H1 (cell line): ENCODE measurements around the gene ZC3H6. TPM values are rescaled to one million over a fixed set of nuclear protein-coding genes. Genes with fewer than 3 reads are reported as not detected.

ENCODE experiments used
- CTCF ChIA-PET: fragments of 300-600 bp; sonication (Branson Sonifier 250); formaldehyde crosslinking; loops from one replicate; lab custom pipeline; 2021; ENCODE audit not compliant: partially characterized antibody; lab: Charles Lee
- POLR2A ChIA-PET: fragments of 300-600 bp; sonication (Branson Sonifier 250); formaldehyde crosslinking; loops from one replicate; lab custom pipeline; 2021; ENCODE audit warnings: inconsistent platforms; ENCODE audit not compliant: partially characterized antibody; lab: Charles Lee
- DNase-seq, 2 experiments: peaks; one replicate each; pipeline versions ENCODE4 v3.0.0 to v3.0.0-alpha.2; 2010 to 2022; ENCODE audit warnings: low spot score in 2 of 2, low read depth in 1 of 2, mixed read lengths in 1 of 2
- FAIRE-seq: peaks from 2 replicates; lab custom pipeline; 2011; peaks lifted over from hg19 to GRCh38; lab: Jason Lieb, UNC
- H2AFZ ChIP-seq: 2 replicates; pipeline ENCODE4 v1.8.1; 2012; ENCODE audit warnings: low read length, inconsistent platforms
- H2AK5ac ChIP-seq: 2 replicates; pipeline ENCODE4 v1.6.1; 2013; ENCODE audit warnings: low read depth, low read length
- H2BK120ac ChIP-seq: replicated peaks from 2 replicates; pipeline ENCODE3; 2013; ENCODE audit warnings: low read depth, low read length, inconsistent platforms
- H2BK12ac ChIP-seq: 2 replicates; pipeline ENCODE4 v1.6.1; 2013; ENCODE audit warnings: low read depth, low read length
- H2BK15ac ChIP-seq: 2 replicates; pipeline ENCODE4 v1.6.1; 2013; ENCODE audit warnings: low read length
- H2BK20ac ChIP-seq: 2 replicates; pipeline ENCODE4 v1.6.1; 2013; ENCODE audit warnings: low read length
- H2BK5ac ChIP-seq: 2 replicates; pipeline ENCODE4 v1.6.1; 2013; ENCODE audit warnings: low read depth, low read length
- H3K14ac ChIP-seq: 2 replicates; pipeline ENCODE4 v1.6.1; 2013; ENCODE audit warnings: inconsistent platforms; ENCODE audit not compliant: insufficient read length
- H3K18ac ChIP-seq: 2 replicates; pipeline ENCODE4 v1.6.1; 2013; ENCODE audit warnings: low read length; ENCODE audit errors: extremely low read depth
- H3K23ac ChIP-seq: 2 replicates; pipeline ENCODE4 v1.6.1; 2013; ENCODE audit warnings: inconsistent platforms; ENCODE audit not compliant: insufficient read length
- H3K23me2 ChIP-seq: 2 replicates; pipeline ENCODE4 v1.6.1; 2013; ENCODE audit warnings: low read depth, low read length
- H3K27ac ChIP-seq: 2 replicates; pipeline ENCODE4 v1.6.1; 2011; ENCODE audit warnings: low read depth, low read length, inconsistent platforms
- H3K27me3 ChIP-seq, 4 experiments: replicated peaks in 1 of 4; 1 replicate in 1 of 4; 2 replicates in 3 of 4; pipeline versions ENCODE4 v1.6.1 to v1.8.1; 2011 to 2013; ENCODE audit warnings: low read length in 3 of 4, mild to moderate bottlenecking in 3 of 4, inconsistent platforms in 2 of 4, mixed read lengths in 2 of 4, moderate library complexity in 1 of 4; ENCODE audit not compliant: control insufficient read depth in 3 of 4, insufficient read depth in 3 of 4; ENCODE audit errors: extremely low read depth in 1 of 4
- H3K36me3 ChIP-seq, 4 experiments: 2 replicates each; pipeline versions ENCODE4 v1.6.1 to v1.8.1; 2011 to 2013; ENCODE audit warnings: mild to moderate bottlenecking in 4 of 4, low read length in 3 of 4, moderate library complexity in 2 of 4, control low read depth in 1 of 4, inconsistent platforms in 1 of 4; ENCODE audit not compliant: insufficient read depth in 4 of 4, control insufficient read depth in 2 of 4
- H3K4ac ChIP-seq: replicated peaks from 2 replicates; pipeline ENCODE3; 2013; ENCODE audit warnings: low read length, low read depth, mixed read lengths, inconsistent platforms; ENCODE audit not compliant: insufficient read length
- H3K4me1 ChIP-seq, 4 experiments: replicated peaks in 1 of 4; 1 replicate in 1 of 4; 2 replicates in 3 of 4; pipeline versions ENCODE4 v1.6.1 to v1.8.1; 2011 to 2013; ENCODE audit warnings: low read length in 3 of 4, inconsistent platforms in 2 of 4, mixed read lengths in 1 of 4; ENCODE audit not compliant: insufficient read depth in 4 of 4, control insufficient read depth in 3 of 4
- H3K4me2 ChIP-seq, 2 experiments: 2 replicates each; pipeline versions ENCODE4 v1.6.1 to v1.8.1; 2011 to 2013; ENCODE audit warnings: low read depth in 2 of 2, low read length in 2 of 2, control low read depth in 1 of 2, inconsistent platforms in 1 of 2, mild to moderate bottlenecking in 1 of 2; ENCODE audit not compliant: insufficient read depth in 1 of 2
- H3K4me3 ChIP-seq, 4 experiments: fragments of 200-600, 300-600 bp in 1 of 4; sonication (generic), shearing (Covaris generic), sonication (Bioruptor Twin) in 1 of 4; 2 replicates each; pipeline versions ENCODE4 v1.5.1 to v1.8.1; 2011 to 2016; ENCODE audit warnings: low read length in 4 of 4, low read depth in 3 of 4, control low read depth in 2 of 4, inconsistent platforms in 2 of 4, mild to moderate bottlenecking in 2 of 4, mixed read lengths in 1 of 4, moderate library complexity in 1 of 4; ENCODE audit not compliant: insufficient read depth in 2 of 4; ENCODE audit errors: extremely low read depth in 1 of 4
- H3K56ac ChIP-seq: replicated peaks from 2 replicates; pipeline ENCODE3; 2013; ENCODE audit warnings: low read depth, mild to moderate bottlenecking, mixed read lengths, low read length, inconsistent platforms; ENCODE audit not compliant: insufficient read length
- H3K79me1 ChIP-seq: 2 replicates; pipeline ENCODE4 v1.6.1; 2013; ENCODE audit warnings: low read depth, low read length, control low read depth
- H3K79me2 ChIP-seq, 2 experiments: 2 replicates each; pipeline versions ENCODE4 v1.6.1 to v1.8.1; 2012 to 2013; ENCODE audit warnings: low read length in 2 of 2, mild to moderate bottlenecking in 2 of 2, inconsistent platforms in 1 of 2; ENCODE audit not compliant: insufficient read depth in 2 of 2, control insufficient read depth in 1 of 2
- H3K9ac ChIP-seq, 4 experiments: replicated peaks in 1 of 4; 1 replicate in 1 of 4; 2 replicates in 3 of 4; pipeline versions ENCODE4 v1.6.1 to v1.8.1; 2011 to 2013; ENCODE audit warnings: low read depth in 3 of 4, low read length in 3 of 4, control low read depth in 2 of 4, mild to moderate bottlenecking in 2 of 4, moderate library complexity in 2 of 4, inconsistent platforms in 1 of 4; ENCODE audit errors: extremely low read depth in 1 of 4
- H3K9me3 ChIP-seq, 2 experiments: 2 replicates each; pipeline versions ENCODE4 v1.6.1 to v1.8.1; 2012 to 2013; ENCODE audit warnings: mild to moderate bottlenecking in 2 of 2, moderate library complexity in 2 of 2, control low read depth in 1 of 2, inconsistent platforms in 1 of 2, low read depth in 1 of 2, low read length in 1 of 2, mixed read lengths in 1 of 2; ENCODE audit not compliant: insufficient read depth in 2 of 2
- H4K20me1 ChIP-seq, 2 experiments: replicated peaks in 1 of 2; 2 replicates each; pipeline versions ENCODE3 to v1.8.1; 2011 to 2013; ENCODE audit warnings: inconsistent platforms in 2 of 2, low read length in 2 of 2, mild to moderate bottlenecking in 1 of 2; ENCODE audit not compliant: insufficient read depth in 2 of 2, control insufficient read depth in 1 of 2
- H4K5ac ChIP-seq: 2 replicates; pipeline ENCODE4 v1.6.1; 2013; ENCODE audit warnings: low read length, low read depth, mixed read lengths, inconsistent platforms; ENCODE audit not compliant: insufficient read length
- H4K8ac ChIP-seq: 2 replicates; pipeline ENCODE4 v1.8.0; 2013; ENCODE audit warnings: mild to moderate bottlenecking, moderate library complexity, low read length, inconsistent platforms; ENCODE audit not compliant: insufficient read depth; ENCODE audit errors: extremely low read depth
- H4K91ac ChIP-seq: replicated peaks from 2 replicates; pipeline ENCODE3; 2013; ENCODE audit warnings: low read length, mixed read lengths, inconsistent platforms; ENCODE audit not compliant: insufficient read length
- GTF2F1 ChIP-seq: IDR thresholded peaks from 2 replicates; pipeline ENCODE4 v1.6.1; 2012; ENCODE audit warnings: low read depth, low read length, improper control_type of control experiment, borderline replicate concordance
- TCF12 ChIP-seq: IDR thresholded peaks from 2 replicates; pipeline ENCODE4 v1.6.1; 2011; ENCODE audit warnings: low read depth, mild to moderate bottlenecking, low read length
- USF2 ChIP-seq: IDR thresholded peaks from 2 replicates; pipeline ENCODE4 v1.6.1; 2011; ENCODE audit warnings: low read length, improper control_type of control experiment
- WGBS, 2 experiments: shearing (Covaris generic) in 1 of 2; methylation state at CpG; one replicate each; pipeline versions ENCODE4 v1.1.6 to v1.1.7; 2013 to 2015; ENCODE audit warnings: low lambda C conversion rate in 2 of 2, mixed read lengths in 2 of 2, inconsistent platforms in 1 of 2, low coverage in 1 of 2, missing lambda C conversion rate in 1 of 2; ENCODE audit not compliant: insufficient replicate concordance in 2 of 2, insufficient coverage in 1 of 2, insufficient read length in 1 of 2; ENCODE audit errors: extremely low coverage in 1 of 2, missing lambda C conversion rate in 1 of 2; 5-methylcytosine and 5-hydroxymethylcytosine counted together
- polyA plus RNA-seq, 7 experiments: library from polyadenylated mRNA; depleted of rRNA in 3 of 7; stranded (reverse) in 5 of 7; unstranded in 2 of 7; fragments of >200 nt in 5 of 7; fragments of 200-250 nt in 2 of 7; gene quantifications; 1 replicate in 5 of 7; 2 replicates in 1 of 7; 4 replicates in 1 of 7; pipeline versions ENCODE4 v1.2.1 to v1.2.3, GENCODE V29; 2011 to 2013; ENCODE audit warnings: missing spikeins in 2 of 7, mixed read lengths in 2 of 7
- total RNA-seq: library from RNA; stranded (reverse); fragmentation: NEBNext Ultra II Directional; extraction: Animal tissue kit (Norgen Biotek cat#: 25700); gene quantifications from 2 replicates; pipeline ENCODE4 v1.2.1, GENCODE V29; 2021

Gene ZC3H6
- total and polyA plus RNA-seq, 2 of the 8 experiments (the other 6 are each of a cell fraction or from before 2014, with no cell fraction given): 1.4 to 6.9 TPM

GRCh38 chr2:112293636-112294401, 18.4 kb downstream of the ZC3H6 start:
- ChIA-PET CTCF (interaction anchor here (1.1 kb wide), 1 partner anchor 25 kb away, joined by 3 read pairs; no protein-coding TSS in a partner anchor), POLR2A (no interaction called here)
- H3K4me2 ChIP-seq: no peak overlapping the region
- H3K4me1 ChIP-seq: no peaks in the 10 kb centered on the region
- H4K5ac ChIP-seq: no peak overlapping the region
- H3K27ac ChIP-seq: no peak overlapping the region
- H2BK5ac ChIP-seq: no peak overlapping the region
- no peak overlapping the region for H4K8ac ChIP-seq
- no peak overlapping the region for H2BK120ac ChIP-seq
- no peaks in the 10 kb centered on the region for H3K79me1 ChIP-seq
- H3K23ac ChIP-seq: no peak overlapping the region
- H2BK20ac ChIP-seq: no peak overlapping the region
- no peaks in the 10 kb centered on the region for H4K20me1 ChIP-seq
- H2BK12ac ChIP-seq: no peak overlapping the region
- no peak overlapping the region for H3K4ac ChIP-seq
- H3K18ac ChIP-seq: no peak overlapping the region
- no peak overlapping the region for H2AFZ ChIP-seq
- no peak overlapping the region for H3K4me3 ChIP-seq
- H3K9ac ChIP-seq: no peak overlapping the region
- no peak overlapping the region for H3K14ac ChIP-seq
- no peak overlapping the region for H4K91ac ChIP-seq
- WGBS, 2 experiments: 88% methylated on average over 8 of the region's 8 CpGs; no CpG with 5 or more reads in 1 of the 2 experiments
- H3K36me3 ChIP-seq: no peaks in the 10 kb centered on the region
- H3K56ac ChIP-seq: no peak overlapping the region
- no peaks in the 10 kb centered on the region for H3K23me2 ChIP-seq
- no peaks in the 10 kb centered on the region for H3K9me3 ChIP-seq
- no peak for DNase-seq
- no peak for FAIRE-seq
- no peak overlapping the region for H2BK15ac ChIP-seq
- no peak overlapping the region for H2AK5ac ChIP-seq
- H3K79me2 ChIP-seq: no peaks in the 10 kb centered on the region
- no peaks in the 10 kb centered on the region for H3K27me3 ChIP-seq
- TF ChIP-seq USF2: no peak
- TF ChIP-seq TCF12: no peak
- no peak for TF ChIP-seq GTF2F1
